WI38 (cell line): ENCODE results near the gene RNF220.

Experiments used
- H3K4me3 ChIP-seq: 2 replicates; pipeline ENCODE4 v1.5.1; 2011; ENCODE audit warnings: low read depth, mild to moderate bottlenecking, control low read depth, low read length
- TF ChIP-seq, protein P1 (sequence below): IDR thresholded peaks from 2 replicates; pipeline ENCODE4 v1.5.1; 2012; ENCODE audit warnings: low read depth, mild to moderate bottlenecking, control low read depth, low read length

The RNF220 gene

GRCh38 chr1:44513111-44513510 lies 108.1 kb downstream of the RNF220 start:
- TF ChIP-seq, protein P1, sequence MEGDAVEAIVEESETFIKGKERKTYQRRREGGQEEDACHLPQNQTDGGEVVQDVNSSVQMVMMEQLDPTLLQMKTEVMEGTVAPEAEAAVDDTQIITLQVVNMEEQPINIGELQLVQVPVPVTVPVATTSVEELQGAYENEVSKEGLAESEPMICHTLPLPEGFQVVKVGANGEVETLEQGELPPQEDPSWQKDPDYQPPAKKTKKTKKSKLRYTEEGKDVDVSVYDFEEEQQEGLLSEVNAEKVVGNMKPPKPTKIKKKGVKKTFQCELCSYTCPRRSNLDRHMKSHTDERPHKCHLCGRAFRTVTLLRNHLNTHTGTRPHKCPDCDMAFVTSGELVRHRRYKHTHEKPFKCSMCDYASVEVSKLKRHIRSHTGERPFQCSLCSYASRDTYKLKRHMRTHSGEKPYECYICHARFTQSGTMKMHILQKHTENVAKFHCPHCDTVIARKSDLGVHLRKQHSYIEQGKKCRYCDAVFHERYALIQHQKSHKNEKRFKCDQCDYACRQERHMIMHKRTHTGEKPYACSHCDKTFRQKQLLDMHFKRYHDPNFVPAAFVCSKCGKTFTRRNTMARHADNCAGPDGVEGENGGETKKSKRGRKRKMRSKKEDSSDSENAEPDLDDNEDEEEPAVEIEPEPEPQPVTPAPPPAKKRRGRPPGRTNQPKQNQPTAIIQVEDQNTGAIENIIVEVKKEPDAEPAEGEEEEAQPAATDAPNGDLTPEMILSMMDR, result no peak
- no peak overlapping the region for H3K4me3 ChIP-seq

DNA sequence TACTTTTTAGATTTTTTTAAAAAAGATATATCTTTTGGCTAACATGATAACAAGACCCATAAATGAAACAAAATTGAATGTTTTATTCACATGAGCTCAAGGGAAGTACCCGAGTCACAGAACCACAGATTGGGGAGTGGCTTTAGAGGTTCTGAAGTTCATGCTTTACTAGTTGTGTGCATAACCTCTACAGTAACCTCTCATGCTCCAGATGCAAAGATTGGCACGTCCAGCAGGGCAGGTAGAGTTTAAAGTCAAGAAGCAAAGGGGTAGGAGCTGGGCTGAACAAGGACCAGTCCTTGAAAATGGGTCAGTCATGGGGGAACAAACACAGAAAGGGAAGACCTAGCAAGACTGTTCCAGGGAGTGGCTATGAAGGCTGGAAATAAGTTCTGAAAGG lies 109.6 kb downstream of the RNF220 start:
- no peak overlapping the region for H3K4me3 ChIP-seq
- TF ChIP-seq, protein P1, result no peak

DNA sequence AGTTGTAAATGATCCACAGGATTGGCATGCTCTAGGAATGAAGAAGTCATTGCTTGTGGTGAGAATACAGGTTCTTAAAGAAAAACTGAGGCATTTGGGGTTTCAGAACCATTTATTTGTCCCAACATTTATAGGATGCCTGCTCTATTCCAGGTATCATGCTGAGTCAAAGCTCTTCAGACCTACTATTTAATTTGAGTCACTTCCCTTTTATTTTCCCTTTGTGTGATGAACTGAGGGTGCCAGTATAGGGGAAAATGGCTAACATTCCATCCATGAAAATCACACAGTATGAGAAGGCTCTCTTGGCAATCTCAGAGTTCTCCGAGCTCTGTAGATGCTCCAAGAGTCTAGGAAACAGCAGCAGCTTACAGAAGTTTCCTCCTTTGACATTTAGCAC lies 110.4 kb downstream of the RNF220 start:
- TF ChIP-seq, protein P1, result no peak
- H3K4me3 ChIP-seq, result no peak overlapping the region

DNA sequence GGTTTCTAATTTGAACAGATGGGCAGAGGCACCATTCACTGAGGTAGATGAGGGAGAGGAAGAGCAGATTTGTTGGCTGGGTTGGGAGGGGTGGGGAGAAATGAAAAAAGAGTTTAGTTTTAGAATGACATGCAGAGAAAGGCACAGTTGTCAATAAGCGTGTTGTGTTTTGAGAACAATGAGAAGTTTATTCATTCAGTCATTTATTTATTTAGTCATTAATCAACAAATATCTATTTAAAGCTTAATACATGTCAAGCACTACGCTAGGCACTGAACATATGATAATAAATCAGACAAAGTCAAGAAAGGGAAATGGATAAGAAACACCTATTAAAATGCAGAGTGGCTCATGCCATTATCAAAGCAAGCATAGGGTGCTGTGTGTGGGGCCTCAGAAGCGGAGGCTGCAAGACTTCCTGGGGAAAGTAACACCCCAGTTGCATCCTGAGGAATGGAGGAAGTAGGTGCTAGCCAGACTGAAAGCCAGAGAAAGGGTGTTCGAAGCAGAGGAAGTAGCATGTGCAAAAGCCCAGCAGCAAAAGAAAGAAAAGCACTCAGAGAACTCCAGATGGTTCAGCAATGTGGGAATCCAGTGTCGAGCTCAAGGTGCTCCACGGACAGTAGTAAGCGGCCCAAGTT lies 114.1 kb downstream of the RNF220 start:
- TF ChIP-seq, protein P1, result no peak
- no peak overlapping the region for H3K4me3 ChIP-seq

GRCh38 chr1:44521378-44522080 lies 116.5 kb downstream of the RNF220 start:
- TF ChIP-seq, protein P1, result no peak
- H3K4me3 ChIP-seq, result no peak overlapping the region

- TF ChIP-seq, protein P1, result no peak
- H3K4me3 ChIP-seq, result no peak overlapping the region
These were observed 118.8 kb downstream of the RNF220 start for GRCh38 chr1:44523593-44524591.
